Activated CD8-positive, alpha-beta memory T cell treated with anti-CD3 and anti-CD28 coated beads, Interleukin-2, amount 50 U/mL, for 1 hour (primary cell): ENCODE measurements around the gene IL11.

ENCODE experiments used
- DNase-seq: peaks from one replicate; pipeline ENCODE4 v3.0.0-alpha.2; 2020; ENCODE audit errors: extremely low read depth

IL11 gene

GRCh38 chr19:55372316-55373081 is 2.2 kb upstream of the IL11 start:
- no peak for DNase-seq

DNA sequence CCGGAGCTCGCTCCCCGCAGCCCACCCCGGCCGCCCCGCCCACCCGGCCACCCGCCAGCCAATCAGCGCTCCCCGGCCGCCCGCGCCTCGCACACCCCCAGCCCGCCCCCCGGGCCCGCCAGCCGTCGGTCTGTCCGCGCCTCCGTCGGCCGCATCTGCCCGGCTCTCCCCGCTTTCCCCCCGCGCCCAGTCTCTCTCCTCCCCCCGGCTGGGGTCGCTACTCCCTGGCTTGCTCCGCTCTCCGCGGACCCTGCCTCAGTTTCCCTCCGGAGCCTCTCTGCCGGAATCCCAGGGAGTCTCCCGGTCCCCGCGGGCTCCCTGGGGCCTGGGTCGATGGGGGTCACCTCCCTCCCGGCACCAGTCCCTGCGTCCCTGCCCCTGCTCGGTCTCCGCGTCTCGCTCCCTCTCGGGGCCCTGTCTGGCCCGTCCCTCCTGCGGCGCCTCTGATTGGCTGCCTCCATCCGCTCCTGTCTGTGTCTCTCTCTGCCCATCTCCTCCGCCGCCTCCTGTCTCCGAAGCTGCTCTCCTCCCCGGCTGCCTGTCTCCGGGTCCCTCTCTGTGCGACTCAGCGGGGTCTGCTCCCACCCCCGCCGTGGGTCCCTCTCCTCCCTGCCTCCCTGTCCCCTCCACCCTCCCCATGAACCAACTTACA is 484 bp downstream of the IL11 start:
- DNase-seq = no peak

- DNase-seq = no peak
Measured at GRCh38 chr19:55368701-55369563, 1.3 kb downstream of the IL11 start.

GRCh38 chr19:55368106-55368505 is 2.2 kb downstream of the IL11 start:
- DNase-seq = no peak

DNA sequence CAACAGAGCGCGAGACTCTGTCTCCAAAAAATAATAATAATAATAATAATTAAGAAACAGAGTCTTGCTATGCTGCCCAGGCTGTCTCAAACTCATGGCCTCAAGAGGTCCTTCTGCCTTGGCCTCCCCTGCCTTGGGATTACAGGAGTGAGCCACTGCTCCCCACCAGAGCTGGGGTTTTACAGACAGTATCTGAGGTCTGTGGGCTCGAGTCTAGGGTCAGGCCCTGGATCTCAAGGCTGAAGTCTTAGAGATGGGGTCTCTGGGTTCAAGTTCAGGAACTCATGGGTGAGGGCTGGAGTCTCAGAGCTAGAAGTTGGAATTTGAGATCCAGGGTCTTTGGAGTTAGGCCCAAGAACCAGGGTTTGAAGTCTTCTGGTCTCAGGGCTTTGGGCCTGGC is 3.5 kb downstream of the IL11 start:
- DNase-seq = no peak

- DNase-seq = no peak
Measured at GRCh38 chr19:55365964-55366363, 4.3 kb downstream of the IL11 start.

- DNase-seq = no peak
Measured at GRCh38 chr19:55365245-55365644, 5.0 kb downstream of the IL11 start.

- no peak for DNase-seq
Measured at GRCh38 chr19:55362990-55363716, 7.1 kb downstream of the IL11 start, which contains the start of gene GARIN5B. GARIN5B (minus strand) TSS chr19:55363260; CDS start chr19:55363066, 194 bp downstream.

- no peak for DNase-seq
Measured at GRCh38 chr19:55362174-55362989, 7.9 kb downstream of the IL11 start.

- no peak for DNase-seq
Measured at GRCh38 chr19:55360902-55361301, 9.4 kb downstream of the IL11 start.

DNA sequence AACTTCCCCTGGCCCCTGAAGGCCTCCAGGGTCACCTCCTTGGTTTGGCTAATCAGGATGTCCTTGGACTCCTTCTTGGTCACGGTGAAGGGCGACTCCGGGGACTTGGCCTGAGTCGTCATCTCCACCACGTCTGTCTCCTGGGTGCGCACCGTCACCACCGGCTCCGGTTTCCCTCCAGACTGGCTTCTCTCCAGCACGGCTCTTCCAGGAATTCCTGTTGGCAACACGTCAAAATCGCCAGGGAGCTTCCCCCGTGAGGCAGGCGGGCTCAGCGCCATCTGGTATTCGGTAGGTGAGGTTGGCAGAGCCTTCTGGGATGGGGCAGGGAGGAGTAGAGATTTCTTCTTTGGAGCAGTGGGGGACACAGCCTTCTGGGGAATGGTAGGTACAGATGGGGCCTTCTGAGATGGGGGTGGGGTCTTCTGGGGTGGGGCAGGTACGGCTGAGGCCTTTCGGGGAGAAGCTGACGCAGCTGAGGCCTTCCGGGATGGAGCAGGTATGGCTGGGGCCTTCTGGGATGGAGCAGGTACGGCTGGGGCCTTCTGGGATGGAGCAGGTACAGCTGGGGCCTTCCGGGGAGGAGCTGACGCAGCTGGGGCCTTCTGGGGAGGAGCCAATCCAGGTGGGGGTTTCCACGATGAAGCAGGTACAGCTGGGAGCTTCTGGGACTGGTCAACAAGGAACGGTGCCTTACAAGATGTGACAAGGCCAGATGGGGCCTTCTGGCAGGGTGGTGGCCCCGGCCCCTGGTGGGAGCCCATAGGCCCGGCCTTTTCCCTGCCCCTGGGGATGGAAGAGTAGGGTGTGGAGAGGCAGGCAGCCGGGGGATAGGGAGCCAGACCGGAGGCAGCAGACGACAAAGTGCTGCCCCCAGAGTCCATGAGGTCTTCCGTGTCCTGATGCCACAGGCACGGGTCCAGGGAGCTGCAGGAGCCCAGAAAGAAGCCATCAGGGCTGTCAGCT is 11.0 kb downstream of the IL11 start:
- no peak for DNase-seq

DNA sequence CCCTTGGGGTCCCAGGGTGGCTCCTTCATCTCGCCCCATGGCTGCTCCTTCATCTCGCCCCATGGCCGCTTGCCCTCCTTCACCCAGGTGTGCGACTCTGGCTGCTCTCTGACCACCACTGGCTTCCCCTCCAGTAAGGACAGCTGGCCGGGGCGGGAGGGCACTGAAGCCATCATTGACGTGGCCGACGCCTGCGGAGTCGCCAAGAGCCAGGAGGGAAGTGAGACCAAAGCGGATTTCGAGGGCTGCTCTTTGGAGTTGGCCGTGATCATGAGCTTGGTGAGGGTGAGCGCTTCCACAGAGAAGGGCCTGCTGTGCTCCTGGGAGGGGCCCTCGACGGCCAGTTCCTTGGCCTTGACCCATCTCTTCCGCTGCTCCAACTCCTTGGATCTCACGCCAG is 11.8 kb downstream of the IL11 start:
- DNase-seq = no peak

GRCh38 chr19:55355213-55355821 is 14.9 kb downstream of the IL11 start:
- no peak for DNase-seq

DNA sequence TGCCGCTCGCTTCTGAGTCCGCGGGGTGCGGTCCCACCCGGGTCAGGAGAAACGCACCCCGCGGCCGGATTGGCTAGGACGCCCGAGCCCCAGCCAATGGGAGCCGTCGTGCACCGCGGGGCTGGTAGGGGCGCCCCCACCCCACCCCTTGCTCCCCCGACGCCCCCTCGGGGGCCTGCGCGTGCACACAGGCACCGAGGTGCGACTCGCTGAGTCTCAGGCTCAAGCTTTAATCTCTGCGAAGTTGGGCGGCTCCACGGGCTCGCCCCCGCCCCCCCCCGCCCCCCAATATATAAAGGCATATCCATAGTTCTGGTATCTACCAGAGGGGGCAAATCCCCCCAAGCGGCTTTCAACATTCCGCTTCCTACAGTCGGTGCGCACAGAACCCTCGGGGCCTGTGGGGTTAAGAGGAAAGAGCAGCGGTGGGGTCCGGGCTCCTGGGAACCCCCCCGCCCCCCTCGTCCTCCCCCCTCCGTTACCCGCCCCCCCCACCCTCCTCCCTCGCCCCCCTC is 15.5 kb downstream of the IL11 start, which contains the start of gene COX6B2:
Gene COX6B2 (minus strand): TSS at position 22 of the 515 bp plus-strand sequence. CDS start 198 bp downstream, outside the sequence.
- DNase-seq = no peak

DNA sequence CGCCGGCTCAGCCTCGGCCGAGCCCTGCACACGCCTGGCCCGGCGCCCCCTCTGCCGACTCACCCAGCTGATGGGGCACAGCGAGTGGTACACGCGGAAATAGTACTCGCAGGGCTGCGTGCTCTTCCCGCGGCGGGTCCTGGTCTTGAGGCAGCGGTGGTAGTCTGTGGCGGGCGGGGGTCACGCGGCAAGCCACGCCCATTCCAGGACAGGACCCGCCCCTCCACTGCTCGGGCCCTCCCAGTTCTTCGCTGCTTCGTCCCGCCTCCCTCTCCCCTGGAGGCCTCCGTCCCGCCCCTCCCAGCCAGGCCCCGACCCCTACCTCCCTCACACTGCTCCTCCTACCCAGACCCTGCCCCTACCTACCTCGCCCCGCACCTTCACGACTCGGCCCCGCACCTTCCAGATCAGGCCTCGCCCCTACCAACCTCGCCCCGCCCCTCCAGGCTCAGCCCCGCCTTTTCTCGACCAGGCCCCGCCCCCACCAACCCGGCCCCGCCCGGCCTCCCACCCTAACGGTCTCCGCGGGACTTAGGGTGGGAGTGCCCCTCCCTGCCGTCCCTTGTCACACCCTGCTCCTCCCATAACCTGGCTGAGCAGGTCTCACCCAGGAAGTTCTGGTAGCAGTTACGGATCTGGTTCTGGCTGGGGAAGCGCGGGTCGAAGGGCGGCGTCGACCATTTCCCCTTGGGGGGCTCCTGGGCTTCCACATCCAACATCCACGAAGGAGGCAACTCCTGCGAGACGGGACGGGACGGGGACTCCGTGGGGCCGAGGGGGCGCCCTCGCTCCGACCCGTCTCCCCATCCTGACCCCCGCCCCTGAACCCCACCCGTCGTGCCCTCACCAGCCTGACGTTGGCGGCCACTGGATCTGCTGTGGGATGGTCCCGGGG is 16.2 kb downstream of the IL11 start:
- no peak for DNase-seq

- DNase-seq = no peak
Measured at GRCh38 chr19:55353356-55353802, 16.9 kb downstream of the IL11 start.

DNA sequence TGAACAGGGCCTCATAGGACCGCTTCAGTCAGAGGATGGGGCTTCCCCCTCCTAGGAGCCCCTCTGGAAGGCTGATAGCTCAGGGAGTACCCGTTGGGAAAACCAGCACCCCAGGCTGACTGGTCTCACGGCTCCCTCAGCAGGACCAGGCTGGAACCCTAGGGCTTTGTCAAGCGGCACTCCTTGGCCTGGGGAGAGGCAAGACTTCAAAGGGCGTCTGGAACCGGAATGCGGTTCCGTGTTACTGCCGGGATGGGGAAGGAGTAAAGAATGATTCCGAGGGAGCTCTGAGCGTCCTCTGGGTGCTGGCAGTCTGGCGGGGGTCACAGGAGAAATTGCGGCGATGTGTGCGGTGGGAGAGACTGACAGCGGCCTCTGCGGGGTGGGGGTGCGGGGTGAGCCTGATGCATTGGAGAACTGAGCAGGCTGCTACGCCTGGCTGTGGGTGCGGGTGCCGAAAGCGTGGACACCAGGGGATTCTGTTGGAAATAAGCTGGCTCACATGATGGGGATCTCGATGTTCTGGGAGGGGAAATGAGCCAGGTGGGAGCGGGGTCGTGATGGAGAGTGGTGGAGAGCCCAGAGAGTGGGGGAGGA is 17.6 kb downstream of the IL11 start:
- no peak for DNase-seq
